HepG2 (cell line): ENCODE data around the gene ARHGEF40. TPM values are rescaled to one million over a fixed set of nuclear protein-coding genes. Genes with fewer than 3 reads are reported as not detected.

Source experiments
- ARID3A ChIP-seq: IDR thresholded peaks from 2 replicates; pipeline ENCODE4 v1.6.1; 2012; ENCODE audit warnings: low read depth, low read length, improper control_type of control experiment
- ERF ChIP-seq: IDR thresholded peaks from 2 replicates; pipeline ENCODE4 v1.6.1; 2018; ENCODE audit warnings: missing biosample characterization, missing genetic modification reagents
- FLYWCH1 ChIP-seq: sonication (generic); formaldehyde crosslinking; IDR thresholded peaks from 2 replicates; pipeline ENCODE4 v1.8.1; 2023; ENCODE audit warnings: mild to moderate bottlenecking, missing genetic modification reagents
- HNF4A ChIP-seq: sonication (generic); formaldehyde crosslinking; IDR thresholded peaks from 2 replicates; pipeline ENCODE4 v1.4.0; 2020; ENCODE audit warnings: missing genetic modification reagents
- KLF13 ChIP-seq: sonication (generic); formaldehyde crosslinking; IDR thresholded peaks from 2 replicates; pipeline ENCODE4 v1.4.0; 2020; ENCODE audit warnings: mild to moderate bottlenecking, missing genetic modification reagents
- NFE2L2 ChIP-seq: fragments of 150-350 bp; IDR thresholded peaks from 2 replicates; pipeline ENCODE4 v1.6.1; 2014; ENCODE audit warnings: low read length
- TFAP4 ChIP-seq: sonication (generic); IDR thresholded peaks from 2 replicates; pipeline ENCODE4 v1.6.1; 2016; ENCODE audit warnings: low read depth, borderline replicate concordance
- ZBTB8A ChIP-seq: sonication (generic); formaldehyde crosslinking; IDR thresholded peaks from 2 replicates; pipeline ENCODE4 v1.4.0; 2020; ENCODE audit warnings: mild to moderate bottlenecking, low read depth, missing genetic modification reagents, borderline replicate concordance
- ZNF225 ChIP-seq: sonication (generic); formaldehyde crosslinking; IDR thresholded peaks from 2 replicates; pipeline ENCODE4 v1.4.0; 2020; ENCODE audit warnings: mild to moderate bottlenecking, missing genetic modification reagents
- ZNF280B ChIP-seq: sonication (generic); formaldehyde crosslinking; IDR thresholded peaks from 2 replicates; pipeline ENCODE4 v1.5.0; 2020; ENCODE audit warnings: missing genetic modification reagents, mild to moderate bottlenecking, borderline replicate concordance
- ZNF292 ChIP-seq: sonication (generic); formaldehyde crosslinking; IDR thresholded peaks from 2 replicates; pipeline ENCODE4 v1.8.1; 2022; ENCODE audit warnings: mild to moderate bottlenecking, low read depth, missing genetic modification reagents, borderline replicate concordance
- ZNF646 ChIP-seq: sonication (generic); formaldehyde crosslinking; IDR thresholded peaks from 2 replicates; pipeline ENCODE4 v1.9.0; 2021; ENCODE audit warnings: mild to moderate bottlenecking, missing genetic modification reagents
- ZNF839 ChIP-seq: sonication (generic); formaldehyde crosslinking; IDR thresholded peaks from 2 replicates; pipeline ENCODE4 v1.4.0; 2020; ENCODE audit warnings: missing genetic modification reagents, mild to moderate bottlenecking, borderline replicate concordance
- ZSCAN30 ChIP-seq: sonication (generic); formaldehyde crosslinking; IDR thresholded peaks from 2 replicates; pipeline ENCODE4 v1.5.0; 2020; ENCODE audit warnings: mild to moderate bottlenecking, missing genetic modification reagents
- ZZZ3 ChIP-seq: sonication (generic); formaldehyde crosslinking; IDR thresholded peaks from 2 replicates; pipeline ENCODE4 v1.4.0; 2020; ENCODE audit warnings: missing genetic modification reagents, mild to moderate bottlenecking, borderline replicate concordance
- polyA plus RNA-seq, 8 experiments: library from polyadenylated mRNA; depleted of rRNA in 3 of 8; stranded (reverse) in 7 of 8; unstranded in 1 of 8; fragments of >200 nt; fragmentation: Illumina TruSeq in 4 of 8; extraction: Trizol in 4 of 8; gene quantifications; 2 replicates each; pipeline versions ENCODE4 v1.2.1 to v1.2.3, GENCODE V29; 2011 to 2016; ENCODE audit warnings: low read depth in 4 of 8, missing spikeins in 1 of 8, mixed read lengths in 1 of 8; ENCODE audit not compliant: insufficient read depth in 1 of 8
- total RNA-seq, 5 experiments: library from RNA; depleted of rRNA; stranded (reverse); fragments of >200 nt; fragmentation: Illumina TruSeq; extraction: Trizol; gene quantifications; 2 replicates each; pipeline ENCODE4 v1.2.3, GENCODE V29; 2016; ENCODE audit warnings: low read depth in 1 of 5

ARHGEF40 gene
- total and polyA plus RNA-seq, 2 of the 13 experiments (the other 11 are each of a cell fraction or from before 2014, with no cell fraction given) = 28.1 to 78.1 TPM

GRCh38 chr14:21084998-21085853 is 15.1 kb downstream of the ARHGEF40 start (continued):
- TF ChIP-seq ARID3A = peak; percentile 70
- TF ChIP-seq NFE2L2 = no peak
- TF ChIP-seq ZZZ3 (CRISPR knock-in tag) = no peak
- no peak for TF ChIP-seq FLYWCH1
- TF ChIP-seq ZSCAN30 (CRISPR knock-in tag) = no peak
- no peak for TF ChIP-seq ZBTB8A (CRISPR knock-in tag)
- peak; percentile 53; the same call in 1 of the 2 replicates for TF ChIP-seq ZNF280B (CRISPR knock-in tag)
- TF ChIP-seq KLF13 (CRISPR knock-in tag) = no peak
- TF ChIP-seq ZNF839 (CRISPR knock-in tag) = no peak
- no peak for TF ChIP-seq TFAP4
- TF ChIP-seq ZNF646 = no peak
- no peak for TF ChIP-seq ERF (CRISPR knock-in tag)
- TF ChIP-seq HNF4A = peak; percentile 61
- TF ChIP-seq ZNF225 (CRISPR knock-in tag) = no peak
- no peak for TF ChIP-seq ZNF292 (CRISPR knock-in tag)
- TF ChIP-seq, all 625 proteins: peak for 13
